Endodermal cell (in vitro differentiated cells): ENCODE measurements around the gene BRSK1. TPM values are rescaled to one million over a fixed set of nuclear protein-coding genes. Genes with fewer than 3 reads are reported as not detected.
A peak's percentile ranks its signal among the peaks of the same experiment; 100 is the strongest.

Experiments used
- DNase-seq: peaks from one replicate; pipeline ENCODE4 v3.0.0-alpha.2; 2017
- H3K27ac ChIP-seq: 2 replicates; pipeline ENCODE4 v1.5.1; 2013; ENCODE audit warnings: mild to moderate bottlenecking, low read depth, low read length, moderate library complexity
- H3K27me3 ChIP-seq: 2 replicates; pipeline ENCODE4 v1.6.1; 2013; ENCODE audit warnings: mild to moderate bottlenecking, low read length, moderate library complexity; ENCODE audit not compliant: insufficient read depth, control insufficient read depth, poor library complexity, severe bottlenecking
- H3K36me3 ChIP-seq: 2 replicates; pipeline ENCODE4 v1.7.0; 2013; ENCODE audit warnings: mild to moderate bottlenecking, low read length, moderate library complexity; ENCODE audit not compliant: control insufficient read depth, insufficient read depth
- H3K4me1 ChIP-seq: one replicate; pipeline ENCODE4 v1.7.0; 2013; ENCODE audit warnings: low read length; ENCODE audit not compliant: control insufficient read depth, insufficient read depth
- H3K4me3 ChIP-seq: 2 replicates; pipeline ENCODE4 v1.5.1; 2013; ENCODE audit warnings: mild to moderate bottlenecking, low read length, moderate library complexity
- H3K9ac ChIP-seq: 2 replicates; pipeline ENCODE4 v1.6.1; 2013; ENCODE audit warnings: mild to moderate bottlenecking, low read length, moderate library complexity; ENCODE audit not compliant: poor library complexity, severe bottlenecking; ENCODE audit errors: extremely low read depth
- H3K9me3 ChIP-seq: 2 replicates; pipeline ENCODE4 v1.6.1; 2013; ENCODE audit warnings: mild to moderate bottlenecking, low read length, moderate library complexity; ENCODE audit not compliant: control insufficient read depth
- H3K27ac Mint-ChIP-seq: 2 replicates; pipeline ENCODE4 v1.8.0; 2020; ENCODE audit warnings: mixed read lengths
- H3K27me3 Mint-ChIP-seq: 2 replicates; pipeline ENCODE4 v1.8.0; 2021; ENCODE audit warnings: mild to moderate bottlenecking, mixed read lengths; ENCODE audit not compliant: insufficient read depth
- H3K36me3 Mint-ChIP-seq: 2 replicates; pipeline ENCODE4 v1.8.0; 2020; ENCODE audit warnings: low read depth, mixed read lengths
- H3K4me1 Mint-ChIP-seq: 2 replicates; pipeline ENCODE4 v1.8.0; 2020; ENCODE audit warnings: mixed read lengths
- H3K4me3 Mint-ChIP-seq: 2 replicates; pipeline ENCODE4 v1.8.0; 2020; ENCODE audit warnings: mild to moderate bottlenecking, moderate library complexity, mixed read lengths
- H3K9me3 Mint-ChIP-seq: 2 replicates; pipeline ENCODE4 v1.8.0; 2020; ENCODE audit warnings: mild to moderate bottlenecking, mixed read lengths
- CTCF ChIP-seq: fragments of 200-600 bp; sonication (generic); conservative IDR thresholded peaks from 2 replicates; pipeline ENCODE4 v1.5.0; 2021; ENCODE audit warnings: antibody characterized with exemption, mild to moderate bottlenecking
- WGBS, 2 experiments: methylation state at CpG; one replicate each; pipeline versions ENCODE4 v1.1.5 to v1.1.7; 2013; ENCODE audit warnings: missing lambda C conversion rate in 2 of 2, mixed read lengths in 1 of 2; ENCODE audit not compliant: insufficient coverage in 1 of 2, insufficient read length in 1 of 2; 5-methylcytosine and 5-hydroxymethylcytosine counted together
- total RNA-seq, 2 donors: library from RNA; stranded (reverse); fragmentation: NEBNext Ultra II Directional in 1 of 2; extraction: Animal tissue kit (Norgen Biotek cat#: 25700) in 1 of 2; gene quantifications; 2 replicates in 1 of 2; 3 replicates in 1 of 2; pipeline ENCODE4 v1.2.1, GENCODE V29; 2021

Gene BRSK1
- total RNA-seq, 2 donors from 2014 or later, result 75.9 to 91.4 TPM

- no peak overlapping the region for H3K27ac Mint-ChIP-seq
- peaks cover 62% of the 10 kb centered on the region for H3K36me3 Mint-ChIP-seq
- H3K9me3 ChIP-seq, result no peaks in the 10 kb centered on the region
- no peak for DNase-seq
- H3K4me1 Mint-ChIP-seq, result no peaks in the 10 kb centered on the region
- peaks cover 62% of the 10 kb centered on the region for H3K36me3 ChIP-seq
- no peaks in the 10 kb centered on the region for H3K9me3 Mint-ChIP-seq
- H3K9ac ChIP-seq, result no peak overlapping the region
- H3K4me3 ChIP-seq, result no peak overlapping the region
- 99 to 100% methylated on average over 1 to 5 of the region's 6 CpGs for WGBS, 2 experiments
- no peaks in the 10 kb centered on the region for H3K4me1 ChIP-seq
- H3K27me3 ChIP-seq, result no peaks in the 10 kb centered on the region
- no peak overlapping the region for H3K4me3 Mint-ChIP-seq
- no peak overlapping the region for H3K27ac ChIP-seq
- H3K27me3 Mint-ChIP-seq, result no peaks in the 10 kb centered on the region
- no peak for TF ChIP-seq CTCF
Measured at GRCh38 chr19:55240713-55241020, 43.1 kb upstream of the BRSK1 start.

GRCh38 chr19:55241143-55241934, 42.5 kb upstream of the BRSK1 start:
- H3K36me3 Mint-ChIP-seq, result peaks cover 60% of the 10 kb centered on the region

GRCh38 chr19:55241935-55242464, 41.8 kb upstream of the BRSK1 start:
- no peak for DNase-seq
- Histone ChIP-seq H3K4me1 (no peaks in the 10 kb centered on the region), H3K27ac (no peak overlapping the region), H3K9ac (no peak overlapping the region), H3K36me3 (peaks cover 52% of the 10 kb centered on the region), H3K4me3 (no peak overlapping the region), H3K9me3 (no peaks in the 10 kb centered on the region), H3K27me3 (no peaks in the 10 kb centered on the region)
- TF ChIP-seq CTCF, result no peak
- Mint-ChIP-seq H3K27me3 (no peaks in the 10 kb centered on the region), H3K4me1 (no peaks in the 10 kb centered on the region), H3K27ac (no peak overlapping the region), H3K9me3 (no peaks in the 10 kb centered on the region), H3K36me3 (peaks cover 53% of the 10 kb centered on the region), H3K4me3 (no peak overlapping the region)
- WGBS, 2 experiments, result 93 to 94% methylated on average over 8 to 16 of the region's 16 CpGs

More at GRCh38 chr19:55241143-55241934, 42.5 kb upstream of the BRSK1 start:
- H3K9ac ChIP-seq, result no peak overlapping the region
- 95 to 99% methylated on average over 25 to 37 of the region's 37 CpGs for WGBS, 2 experiments
- H3K4me1 ChIP-seq, result no peaks in the 10 kb centered on the region
- no peak overlapping the region for H3K27ac Mint-ChIP-seq
- no peak overlapping the region for H3K27ac ChIP-seq
- H3K36me3 ChIP-seq, result peaks cover 55% of the 10 kb centered on the region
- no peak for TF ChIP-seq CTCF
- no peaks in the 10 kb centered on the region for H3K27me3 Mint-ChIP-seq
- H3K27me3 ChIP-seq, result no peaks in the 10 kb centered on the region
- no peaks in the 10 kb centered on the region for H3K9me3 Mint-ChIP-seq
- no peaks in the 10 kb centered on the region for H3K9me3 ChIP-seq
- H3K4me3 Mint-ChIP-seq, result no peak overlapping the region
- peak; percentile 35 for DNase-seq
- no peak overlapping the region for H3K4me3 ChIP-seq
- H3K4me1 Mint-ChIP-seq, result no peaks in the 10 kb centered on the region
